OCI-LY1 (cell line): ENCODE measurements around the gene OSCAR.

ENCODE experiments used
- H2AFZ ChIP-seq: fragments of 200-600 bp; sonication (generic), shearing (Covaris generic); 2 replicates; pipeline ENCODE4 v1.6.0; 2014; ENCODE audit warnings: antibody characterized with exemption, mild to moderate bottlenecking, low read length
- H3F3A ChIP-seq: fragments of 200-600 bp; sonication (generic), shearing (Covaris generic); 2 replicates; pipeline ENCODE4 v1.6.0; 2014; ENCODE audit warnings: mild to moderate bottlenecking, antibody characterized with exemption, low read length, moderate library complexity; ENCODE audit not compliant: insufficient read depth
- H3K27ac ChIP-seq: fragments of 200-600 bp; sonication (generic); 2 replicates; pipeline ENCODE4 v1.5.1; 2014; ENCODE audit warnings: low read length, mixed run types, mild to moderate bottlenecking, low read depth; ENCODE audit not compliant: poor library complexity, severe bottlenecking
- H3K27me3 ChIP-seq: fragments of 200-600 bp; sonication (generic); 2 replicates; pipeline ENCODE4 v1.6.0; 2014; ENCODE audit warnings: antibody characterized with exemption, mild to moderate bottlenecking, low read length, moderate library complexity; ENCODE audit not compliant: insufficient read depth
- H3K36me3 ChIP-seq: fragments of 200-600 bp; sonication (generic); 2 replicates; pipeline ENCODE4 v1.6.1; 2014; ENCODE audit warnings: mild to moderate bottlenecking, antibody characterized with exemption, low read length, moderate library complexity, mixed read lengths; ENCODE audit not compliant: insufficient read depth
- H3K4me1 ChIP-seq: fragments of 200-600 bp; sonication (generic); 2 replicates; pipeline ENCODE4 v1.5.1; 2014; ENCODE audit warnings: mild to moderate bottlenecking, low read length, moderate library complexity; ENCODE audit not compliant: insufficient read depth, severe bottlenecking
- H3K4me2 ChIP-seq: fragments of 200-600 bp; sonication (generic), shearing (Covaris generic); 2 replicates; pipeline ENCODE4 v1.6.1; 2014; ENCODE audit warnings: low read length
- H3K4me3 ChIP-seq: fragments of 200-600 bp; sonication (generic); 2 replicates; pipeline ENCODE4 v1.5.1; 2014; ENCODE audit warnings: low read length, low read depth, mild to moderate bottlenecking, mixed read lengths; ENCODE audit not compliant: poor library complexity, severe bottlenecking
- H3K79me2 ChIP-seq: fragments of 200-600 bp; shearing (Covaris generic); 2 replicates; pipeline ENCODE4 v1.6.1; 2016; ENCODE audit warnings: mixed run types, low read length, mixed read lengths; ENCODE audit not compliant: insufficient read depth
- H3K9ac ChIP-seq: fragments of 200-600 bp; sonication (generic), shearing (Covaris generic); 2 replicates; pipeline ENCODE4 v1.6.1; 2014; ENCODE audit warnings: mild to moderate bottlenecking, low read length, mixed read lengths
- H3K9me2 ChIP-seq: fragments of 200-600 bp; sonication (generic), shearing (Covaris generic); 2 replicates; pipeline ENCODE4 v1.6.1; 2014; ENCODE audit warnings: low read depth, mild to moderate bottlenecking, low read length, mixed read lengths
- H3K9me3 ChIP-seq: fragments of 200-600 bp; shearing (Covaris generic); 2 replicates; pipeline ENCODE4 v1.6.1; 2014; ENCODE audit warnings: low read length, mixed read lengths
- H4K20me1 ChIP-seq: fragments of 200-600 bp; sonication (generic), shearing (Covaris generic); 2 replicates; pipeline ENCODE4 v1.6.0; 2016; ENCODE audit warnings: mild to moderate bottlenecking, low read length; ENCODE audit not compliant: insufficient read depth
- CTCF ChIP-seq: fragments of 200-600 bp; sonication (generic), shearing (Covaris generic); IDR thresholded peaks from 2 replicates; pipeline ENCODE4 v1.5.1; 2017; ENCODE audit warnings: mild to moderate bottlenecking, antibody characterized with exemption, low read length, moderate library complexity, mixed read lengths
- EZH2 ChIP-seq: fragments of 200-600 bp; sonication (generic), shearing (Covaris generic); IDR thresholded peaks from 2 replicates; pipeline ENCODE4 v1.8.0; 2017; ENCODE audit warnings: borderline replicate concordance, mixed run types, mild to moderate bottlenecking, antibody characterized with exemption, low read length, moderate library complexity, mixed read lengths

OSCAR gene

GRCh38 chr19:54062643-54063042 lies 38.0 kb downstream of the OSCAR start:
- Histone ChIP-seq H2AFZ (no peak overlapping the region), H3K4me2 (no peak overlapping the region), H3K27ac (no peak overlapping the region), H3K9ac (no peak overlapping the region), H3K79me2 (no peaks in the 10 kb centered on the region), H3F3A (no peaks in the 10 kb centered on the region), H3K9me3 (no peaks in the 10 kb centered on the region), H3K4me1 (no peaks in the 10 kb centered on the region), H3K36me3 (no peaks in the 10 kb centered on the region), H3K27me3 (peaks cover 4% of the 10 kb centered on the region; the same call in 1 of the 2 replicates), H4K20me1 (no peaks in the 10 kb centered on the region), H3K4me3 (no peak overlapping the region), H3K9me2 (no peaks in the 10 kb centered on the region)
- TF ChIP-seq CTCF (no peak), EZH2 (no peak)

GRCh38 chr19:54047616-54048015 lies 53.0 kb downstream of the OSCAR start:
- Histone ChIP-seq H3K27me3 (no peaks in the 10 kb centered on the region), H2AFZ (no peak overlapping the region), H3K9me2 (no peaks in the 10 kb centered on the region), H3K4me2 (no peak overlapping the region), H3K4me1 (no peaks in the 10 kb centered on the region), H4K20me1 (no peaks in the 10 kb centered on the region), H3K4me3 (no peak overlapping the region), H3K79me2 (no peaks in the 10 kb centered on the region), H3K36me3 (no peaks in the 10 kb centered on the region), H3K9me3 (no peaks in the 10 kb centered on the region), H3F3A (no peaks in the 10 kb centered on the region), H3K27ac (no peak overlapping the region), H3K9ac (no peak overlapping the region)
- no peak for TF ChIP-seq CTCF
- TF ChIP-seq EZH2: no peak

- Histone ChIP-seq H3K4me1 (no peaks in the 10 kb centered on the region), H3K9ac (no peak overlapping the region)
These were observed 54.8 kb downstream of the OSCAR start for GRCh38 chr19:54045771-54046170.

More at GRCh38 chr19:54045771-54046170, 54.8 kb downstream of the OSCAR start:
- H3K4me2 ChIP-seq: no peak overlapping the region
- H3F3A ChIP-seq: no peaks in the 10 kb centered on the region
- no peak overlapping the region for H2AFZ ChIP-seq
- no peaks in the 10 kb centered on the region for H3K9me3 ChIP-seq
- TF ChIP-seq CTCF: no peak
- no peak for TF ChIP-seq EZH2
- no peaks in the 10 kb centered on the region for H3K79me2 ChIP-seq
- H4K20me1 ChIP-seq: no peaks in the 10 kb centered on the region
- H3K4me3 ChIP-seq: no peak overlapping the region
- no peaks in the 10 kb centered on the region for H3K9me2 ChIP-seq
- H3K27me3 ChIP-seq: no peaks in the 10 kb centered on the region
- no peaks in the 10 kb centered on the region for H3K36me3 ChIP-seq
- H3K27ac ChIP-seq: no peak overlapping the region
